ENCODE data around the gene GLP1R.

Gene GLP1R

GRCh38 chr6:39048481-39049399 is at the start of gene GLP1R:
GLP1R (plus strand) TSS chr6:39048781; CDS start chr6:39048841, 60 bp downstream.
- DNase-seq = no peak

- DNase-seq = no peak
Measured at GRCh38 chr6:39003072-39003471, 45.5 kb upstream of the GLP1R start.

- DNase-seq = no peak
Measured at GRCh38 chr6:39003492-39003891, 45.1 kb upstream of the GLP1R start.

- DNase-seq = no peak
Measured at GRCh38 chr6:39004801-39005200, 43.8 kb upstream of the GLP1R start.

GRCh38 chr6:39005774-39006173 is 42.8 kb upstream of the GLP1R start:
- DNase-seq = no peak

- DNase-seq = no peak
Measured at GRCh38 chr6:39007575-39007974, 41.0 kb upstream of the GLP1R start.

GRCh38 chr6:39008737-39009136 is 39.8 kb upstream of the GLP1R start:
- DNase-seq = no peak

- no peak for DNase-seq
Measured at GRCh38 chr6:39009476-39009875, 39.1 kb upstream of the GLP1R start.

- no peak for DNase-seq
Measured at GRCh38 chr6:39016839-39017546, 31.6 kb upstream of the GLP1R start.

- DNase-seq = no peak
Measured at GRCh38 chr6:39017547-39017880, 31.1 kb upstream of the GLP1R start.

- DNase-seq = no peak
Measured at GRCh38 chr6:39018103-39018502, 30.5 kb upstream of the GLP1R start.

- no peak for DNase-seq
Measured at GRCh38 chr6:39020136-39020535, 28.4 kb upstream of the GLP1R start.

GRCh38 chr6:39021041-39021440 is 27.5 kb upstream of the GLP1R start:
- no peak for DNase-seq

GRCh38 chr6:39021779-39022178 is 26.8 kb upstream of the GLP1R start:
- DNase-seq = no peak

- no peak for DNase-seq
Measured at GRCh38 chr6:39026175-39026574, 22.4 kb upstream of the GLP1R start.

GRCh38 chr6:39029156-39030011 is 19.2 kb upstream of the GLP1R start:
- no peak for DNase-seq

- no peak for DNase-seq
Measured at GRCh38 chr6:39035681-39036080, 12.9 kb upstream of the GLP1R start.

GRCh38 chr6:39037082-39037508 is 11.5 kb upstream of the GLP1R start:
- no peak for DNase-seq

GRCh38 chr6:39037707-39038106 is 10.9 kb upstream of the GLP1R start:
- no peak for DNase-seq

- DNase-seq = no peak
Measured at GRCh38 chr6:39040080-39040673, 8.4 kb upstream of the GLP1R start.

- DNase-seq = no peak
Measured at GRCh38 chr6:39041072-39041471, 7.5 kb upstream of the GLP1R start.

- DNase-seq = no peak
Measured at GRCh38 chr6:39043776-39044175, 4.8 kb upstream of the GLP1R start.

- DNase-seq = no peak
Measured at GRCh38 chr6:39044181-39044580, 4.4 kb upstream of the GLP1R start.

Data from NCI-H187 (cell line).